Gastrocnemius medialis (tissue), 4 donors: Measurements from ENCODE around the gene NEK11. TPM values are rescaled to one million over a fixed set of nuclear protein-coding genes. Genes with fewer than 3 reads are reported as not detected.

Source experiments
- ATAC-seq, 2 donors: fragments of 150-250 bp; one replicate each; pipeline ENCODE4 v1.9.1; 2016
- DNase-seq, 2 donors: peaks; one replicate each; pipeline ENCODE4 v3.0.0-alpha.2; 2019
- H3K27ac ChIP-seq, 4 donors: fragments of 200-600 bp; sonication (generic); 1 replicate in 1 of 4; 2 replicates in 3 of 4; pipeline ENCODE4 v1.5.1; 2016 to 2018; ENCODE audit warnings: mild to moderate bottlenecking in 2 of 4, moderate library complexity in 1 of 4
- H3K27me3 ChIP-seq, 3 donors: fragments of 200-600 bp; sonication (generic) in 2 of 3; 1 replicate in 1 of 3; 2 replicates in 2 of 3; pipeline versions ENCODE4 v1.5.1 to v1.6.0; 2016 to 2019; ENCODE audit warnings: mild to moderate bottlenecking in 1 of 3, moderate library complexity in 1 of 3
- H3K36me3 ChIP-seq, 2 donors: fragments of 200-600 bp; sonication (generic) in 1 of 2; one replicate each; pipeline ENCODE4 v1.5.1; 2017 to 2018
- H3K4me1 ChIP-seq, 2 donors: fragments of 200-600 bp; sonication (generic) in 1 of 2; one replicate each; pipeline ENCODE4 v1.5.1; 2016 to 2017; ENCODE audit warnings: mild to moderate bottlenecking in 2 of 2
- H3K4me3 ChIP-seq, 4 donors: fragments of 200-600 bp; sonication (generic) in 3 of 4; 1 replicate in 1 of 4; 2 replicates in 3 of 4; pipeline ENCODE4 v1.5.1; 2016 to 2019; ENCODE audit warnings: mild to moderate bottlenecking in 2 of 4
- H3K9me3 ChIP-seq, 3 donors: fragments of 200-600 bp; sonication (generic) in 2 of 3; 1 replicate in 1 of 3; 2 replicates in 2 of 3; pipeline ENCODE4 v1.5.1; 2016 to 2019
- POLR2A ChIP-seq, 2 donors: fragments of 450-650 bp; IDR thresholded peaks; one replicate each; pipeline ENCODE4 v1.6.1; 2017; ENCODE audit warnings: antibody characterized with exemption in 2 of 2, mild to moderate bottlenecking in 2 of 2, moderate library complexity in 2 of 2
- in situ Hi-C, 4 donors: fragments of 200-750 bp; cut with MboI; loops; one replicate each; pipeline versions ENCODE4 v1.15.0 to v1.8.0; 2017; ENCODE audit warnings: low sequenced_read_pairs in 4 of 4
- intact Hi-C: fragments of 100-400 bp; cut with DNase I; formaldehyde crosslinking; loops from one replicate; pipeline ENCODE4 v1.15.1; 2023; ENCODE audit warnings: low total_unique reads
- total RNA-seq, 4 donors: library from RNA; depleted of rRNA; stranded (reverse); fragments of >200 nt; gene quantifications; one replicate each; pipeline versions ENCODE4 v1.1.0 to v1.2.3, GENCODE V29; 2016
- TF ChIP-seq, protein P1 (sequence below), 5 experiments: fragments of 450-650 bp in 3 of 5; fragments of 200-600 bp in 2 of 5; sonication (generic) in 2 of 5; IDR thresholded peaks in 4 of 5; conservative IDR thresholded peaks in 1 of 5; 1 replicate in 4 of 5; 2 replicates in 1 of 5; pipeline ENCODE4 v1.5.1; 2016 to 2019; ENCODE audit warnings: antibody characterized with exemption in 5 of 5, mild to moderate bottlenecking in 3 of 5, moderate library complexity in 3 of 5

NEK11 gene
- total RNA-seq, 4 donors from 2014 or later = 2.1 to 5.2 (median 2.5) TPM

DNA sequence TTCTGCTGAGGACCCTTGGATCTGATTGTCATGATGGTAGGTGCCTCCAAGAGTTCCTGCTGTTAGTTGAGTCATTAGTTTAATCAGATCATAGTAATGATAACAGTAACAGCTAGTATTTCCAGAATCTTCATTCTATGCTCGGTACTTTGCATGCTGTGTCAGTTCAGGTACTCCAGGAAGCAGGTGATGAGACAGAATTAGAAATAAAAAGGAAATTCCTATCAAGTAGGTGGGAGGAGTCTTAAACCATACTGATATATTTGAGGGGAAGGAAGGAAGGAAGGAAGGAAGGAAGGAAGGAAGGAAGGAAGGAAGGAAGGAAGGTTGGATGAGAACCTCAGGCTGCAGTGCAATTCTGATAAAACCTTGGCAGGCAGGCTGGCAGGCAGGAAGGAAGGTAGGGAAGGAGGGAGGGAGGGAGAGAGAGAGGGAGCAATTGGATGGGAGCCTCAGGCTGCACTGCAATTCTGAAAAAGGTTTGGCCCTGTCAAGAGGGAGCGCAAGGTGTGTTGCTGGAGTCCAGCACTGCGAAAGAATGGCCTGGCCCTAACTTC is 206.1 kb downstream of the NEK11 start:
- TF ChIP-seq, protein P1, sequence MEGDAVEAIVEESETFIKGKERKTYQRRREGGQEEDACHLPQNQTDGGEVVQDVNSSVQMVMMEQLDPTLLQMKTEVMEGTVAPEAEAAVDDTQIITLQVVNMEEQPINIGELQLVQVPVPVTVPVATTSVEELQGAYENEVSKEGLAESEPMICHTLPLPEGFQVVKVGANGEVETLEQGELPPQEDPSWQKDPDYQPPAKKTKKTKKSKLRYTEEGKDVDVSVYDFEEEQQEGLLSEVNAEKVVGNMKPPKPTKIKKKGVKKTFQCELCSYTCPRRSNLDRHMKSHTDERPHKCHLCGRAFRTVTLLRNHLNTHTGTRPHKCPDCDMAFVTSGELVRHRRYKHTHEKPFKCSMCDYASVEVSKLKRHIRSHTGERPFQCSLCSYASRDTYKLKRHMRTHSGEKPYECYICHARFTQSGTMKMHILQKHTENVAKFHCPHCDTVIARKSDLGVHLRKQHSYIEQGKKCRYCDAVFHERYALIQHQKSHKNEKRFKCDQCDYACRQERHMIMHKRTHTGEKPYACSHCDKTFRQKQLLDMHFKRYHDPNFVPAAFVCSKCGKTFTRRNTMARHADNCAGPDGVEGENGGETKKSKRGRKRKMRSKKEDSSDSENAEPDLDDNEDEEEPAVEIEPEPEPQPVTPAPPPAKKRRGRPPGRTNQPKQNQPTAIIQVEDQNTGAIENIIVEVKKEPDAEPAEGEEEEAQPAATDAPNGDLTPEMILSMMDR (IDR thresholded peaks at IDR 0.05 in 4 of 5, conservative IDR thresholded peaks at IDR 0.05 in 1 of 5) = no peak
- no peak for TF ChIP-seq POLR2A (IDR thresholded peaks at IDR 0.05)
- H3K9me3 ChIP-seq = no peaks in the 10 kb centered on the region
- H3K4me3 ChIP-seq = no peak overlapping the region
- intact Hi-C loops = no loop called here
- H3K27me3 ChIP-seq = no peaks in the 10 kb centered on the region
- DNase-seq = no peak
- H3K36me3 ChIP-seq = no peaks in the 10 kb centered on the region
- in situ Hi-C loops = no loop called here
- H3K4me1 ChIP-seq = no peaks in the 10 kb centered on the region
- H3K27ac ChIP-seq = no peak overlapping the region
- no peak for ATAC-seq

DNA sequence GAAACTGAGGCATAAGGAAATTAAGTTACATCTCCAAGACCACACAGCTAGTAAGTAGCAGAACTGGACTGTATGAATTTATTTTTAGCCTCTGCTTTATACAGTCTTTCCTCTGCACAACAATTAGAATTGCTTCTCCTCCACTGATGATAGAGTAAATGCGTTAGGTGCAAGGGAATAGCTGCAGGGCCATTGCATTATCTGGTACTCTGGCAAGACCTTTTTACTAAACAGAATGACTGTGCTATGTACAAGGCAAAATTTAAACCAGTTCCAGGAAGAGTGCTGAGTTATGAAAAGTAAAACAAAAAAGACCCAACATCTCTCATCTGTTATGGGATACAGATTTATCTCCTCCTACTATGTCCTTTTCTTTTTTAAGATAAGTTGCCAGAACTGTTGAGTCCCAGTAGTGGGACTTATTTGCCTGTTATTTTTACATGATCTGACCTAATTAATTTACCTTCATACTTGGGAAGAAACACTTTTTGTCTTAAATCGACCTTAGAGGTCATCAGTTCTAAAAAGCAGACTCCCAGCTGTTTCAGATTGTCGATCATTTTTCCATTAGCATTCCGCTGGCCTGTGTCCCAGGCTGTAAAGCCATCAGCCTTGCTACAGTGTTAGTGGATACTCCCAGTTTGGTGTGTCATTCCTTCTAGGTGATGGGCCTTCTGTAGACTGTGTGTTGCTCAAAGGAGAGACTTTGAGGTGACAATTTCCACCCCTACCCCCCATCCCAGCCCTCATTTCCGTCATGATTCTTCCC is 207.4 kb downstream of the NEK11 start:
- Histone ChIP-seq H3K4me3 (no peak overlapping the region), H3K27me3 (no peaks in the 10 kb centered on the region), H3K27ac (no peak overlapping the region), H3K9me3 (no peaks in the 10 kb centered on the region), H3K36me3 (no peaks in the 10 kb centered on the region), H3K4me1 (no peaks in the 10 kb centered on the region)
- in situ Hi-C loops (no loop called here), intact Hi-C loops (no loop called here)
- TF ChIP-seq, protein P1 (IDR thresholded peaks at IDR 0.05 in 4 of 5, conservative IDR thresholded peaks at IDR 0.05 in 1 of 5) = no peak
- no peak for TF ChIP-seq POLR2A (IDR thresholded peaks at IDR 0.05)
- DNase-seq = no peak
- ATAC-seq = no peak

DNA sequence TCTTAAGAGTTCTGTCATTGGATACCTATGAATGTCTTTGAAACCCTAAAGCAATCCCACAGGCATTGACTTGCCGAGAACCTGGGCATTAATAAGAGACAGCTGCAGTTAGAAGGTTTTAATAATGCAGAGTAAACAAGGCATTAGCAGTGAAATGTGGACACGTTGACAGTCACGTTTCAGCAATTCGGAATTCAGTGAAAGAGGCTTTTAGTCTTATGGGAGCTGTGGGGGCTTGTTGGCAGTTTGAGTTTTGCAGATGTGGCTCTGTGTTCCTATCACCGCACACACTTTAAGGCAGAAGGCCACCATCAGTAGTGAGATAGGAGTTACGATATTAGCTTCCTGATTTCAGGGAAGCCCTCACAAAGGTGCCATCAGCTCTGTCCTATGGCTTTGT is 209.7 kb downstream of the NEK11 start:
- ATAC-seq = no peak
- Histone ChIP-seq H3K27me3 (no peaks in the 10 kb centered on the region), H3K4me3 (no peak overlapping the region), H3K27ac (no peak overlapping the region), H3K9me3 (no peaks in the 10 kb centered on the region), H3K36me3 (no peaks in the 10 kb centered on the region), H3K4me1 (no peaks in the 10 kb centered on the region)
- in situ Hi-C loops (no loop called here), intact Hi-C loops (no loop called here)
- no peak for DNase-seq
- TF ChIP-seq, protein P1 (IDR thresholded peaks at IDR 0.05 in 4 of 5, conservative IDR thresholded peaks at IDR 0.05 in 1 of 5) = no peak
- TF ChIP-seq POLR2A (IDR thresholded peaks at IDR 0.05) = no peak

DNA sequence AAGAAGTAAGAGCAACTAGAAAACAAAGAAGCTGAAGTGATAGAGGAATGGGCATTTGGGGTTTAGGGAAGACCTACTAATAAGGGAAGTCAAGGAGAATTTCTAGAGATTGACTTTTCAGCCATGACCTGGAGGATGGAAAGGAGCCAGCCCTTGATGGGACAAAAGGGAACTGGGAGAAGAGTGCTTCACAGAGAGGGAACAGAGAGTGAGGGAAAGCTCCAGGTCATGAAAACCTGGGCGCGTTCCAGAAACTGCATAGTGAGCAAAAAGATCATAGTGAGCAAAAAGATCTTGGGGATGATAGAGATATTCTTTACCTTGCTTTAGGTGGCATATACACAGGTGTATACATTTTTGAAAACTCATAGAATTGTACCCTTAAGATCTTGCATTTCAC is 211.8 kb downstream of the NEK11 start:
- Histone ChIP-seq H3K36me3 (no peaks in the 10 kb centered on the region), H3K27ac (no peak overlapping the region), H3K4me1 (no peaks in the 10 kb centered on the region), H3K4me3 (no peak overlapping the region), H3K27me3 (no peaks in the 10 kb centered on the region), H3K9me3 (no peaks in the 10 kb centered on the region)
- no peak for TF ChIP-seq POLR2A (IDR thresholded peaks at IDR 0.05)
- TF ChIP-seq, protein P1 (IDR thresholded peaks at IDR 0.05 in 4 of 5, conservative IDR thresholded peaks at IDR 0.05 in 1 of 5) = no peak
- in situ Hi-C loops (no loop called here), intact Hi-C loops (no loop called here)
- DNase-seq (no peak), ATAC-seq (no peak)
